Measurements from ENCODE around the gene NFIA. TPM values are rescaled to one million over a fixed set of nuclear protein-coding genes. Genes with fewer than 3 reads are reported as not detected.
"Not testable (repeated sequence)": the region's sequence is repeated elsewhere in the genome, so short reads cannot be mapped to it uniquely, and the experiment has no call there.

NFIA gene
- total RNA-seq, 1 donor from 2014 or later, result 41.5 TPM

DNA sequence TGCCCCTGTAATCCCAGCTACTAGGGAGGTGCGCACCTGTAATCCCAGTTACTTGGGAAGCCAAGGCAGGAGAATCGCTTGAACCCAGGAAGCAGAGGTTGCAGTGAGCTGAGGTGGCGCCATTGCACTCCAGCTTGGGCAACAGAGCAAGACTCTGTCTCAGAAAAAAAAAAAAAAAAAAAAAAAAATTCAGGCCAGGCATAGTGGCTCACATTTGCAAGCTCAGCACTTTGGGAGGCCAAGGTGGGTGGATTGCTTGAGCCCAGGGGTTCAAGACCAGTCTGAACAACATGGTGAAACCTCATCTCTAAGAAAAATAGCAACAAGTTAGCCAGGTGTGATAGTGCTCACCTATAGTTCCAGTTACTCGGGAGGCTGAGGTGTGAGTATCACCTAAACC is 20.8 kb upstream of the NFIA start:
- DNase-seq, result not testable (repeated sequence)

DNA sequence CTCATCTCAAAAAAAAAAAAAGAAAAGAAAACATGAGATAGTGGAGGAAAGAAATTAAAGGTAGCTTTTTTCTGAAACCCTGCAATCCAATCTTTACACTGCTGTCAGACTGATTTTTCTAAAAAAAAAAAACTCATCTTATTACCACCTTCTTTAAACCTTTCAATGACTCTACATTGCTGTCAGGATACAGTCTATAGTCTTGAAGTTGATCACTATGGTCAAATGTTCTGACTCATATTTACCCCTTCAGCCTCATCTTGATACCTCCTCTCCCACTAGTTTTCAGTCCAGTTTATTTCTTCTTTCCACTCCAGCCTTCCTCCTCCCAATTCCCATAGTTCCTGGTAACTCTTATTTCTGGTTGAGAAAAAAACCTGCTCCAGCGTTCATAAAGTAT is 17.7 kb upstream of the NFIA start:
- DNase-seq, result no peak

DNA sequence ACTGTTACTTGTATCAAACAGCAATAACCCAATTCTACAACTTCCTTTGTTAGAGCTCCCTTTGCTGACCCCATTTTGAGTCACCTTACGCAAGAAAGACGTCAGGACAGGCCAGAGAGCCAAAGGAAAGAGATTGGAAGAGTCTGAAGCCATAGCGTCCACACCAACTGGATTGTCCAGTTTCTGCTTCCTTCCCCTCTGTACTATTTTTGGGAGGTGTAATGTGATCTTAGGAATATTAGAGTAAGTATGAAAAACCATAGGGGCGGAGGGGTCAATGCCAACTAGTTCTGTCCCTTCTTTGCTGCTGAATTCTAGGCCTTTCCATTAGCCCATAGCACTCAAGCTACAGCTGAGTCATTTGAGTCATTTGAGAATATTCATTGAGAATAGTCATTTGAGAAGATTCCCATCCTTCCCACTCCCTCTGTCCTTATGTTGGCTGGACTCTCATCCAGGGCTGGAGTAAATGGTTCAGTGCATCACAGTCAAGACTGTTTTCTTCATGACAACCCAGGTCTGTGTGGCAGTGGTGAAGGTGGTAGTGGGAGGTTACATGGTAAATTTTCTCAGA is 14.8 kb upstream of the NFIA start:
- no peak for DNase-seq

DNA sequence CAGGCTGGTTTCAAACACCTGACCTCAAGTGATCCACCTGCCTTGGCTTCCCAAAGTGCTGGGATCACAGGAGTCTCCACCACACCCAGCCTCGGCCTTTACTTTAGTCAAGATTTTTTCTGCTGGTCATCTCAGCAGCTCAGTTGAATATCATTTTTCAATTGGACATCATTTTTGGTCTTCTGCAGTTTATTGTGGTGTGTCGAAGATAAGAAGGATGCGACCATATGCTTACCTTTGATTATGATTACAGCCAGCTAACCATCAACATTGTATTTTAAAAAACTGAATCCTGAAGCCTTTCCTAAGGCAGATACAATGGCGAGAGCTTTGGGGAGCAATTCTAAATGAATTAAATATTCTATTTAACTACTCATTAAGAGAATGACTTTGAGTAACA is 12.3 kb upstream of the NFIA start:
- no peak for DNase-seq

DNA sequence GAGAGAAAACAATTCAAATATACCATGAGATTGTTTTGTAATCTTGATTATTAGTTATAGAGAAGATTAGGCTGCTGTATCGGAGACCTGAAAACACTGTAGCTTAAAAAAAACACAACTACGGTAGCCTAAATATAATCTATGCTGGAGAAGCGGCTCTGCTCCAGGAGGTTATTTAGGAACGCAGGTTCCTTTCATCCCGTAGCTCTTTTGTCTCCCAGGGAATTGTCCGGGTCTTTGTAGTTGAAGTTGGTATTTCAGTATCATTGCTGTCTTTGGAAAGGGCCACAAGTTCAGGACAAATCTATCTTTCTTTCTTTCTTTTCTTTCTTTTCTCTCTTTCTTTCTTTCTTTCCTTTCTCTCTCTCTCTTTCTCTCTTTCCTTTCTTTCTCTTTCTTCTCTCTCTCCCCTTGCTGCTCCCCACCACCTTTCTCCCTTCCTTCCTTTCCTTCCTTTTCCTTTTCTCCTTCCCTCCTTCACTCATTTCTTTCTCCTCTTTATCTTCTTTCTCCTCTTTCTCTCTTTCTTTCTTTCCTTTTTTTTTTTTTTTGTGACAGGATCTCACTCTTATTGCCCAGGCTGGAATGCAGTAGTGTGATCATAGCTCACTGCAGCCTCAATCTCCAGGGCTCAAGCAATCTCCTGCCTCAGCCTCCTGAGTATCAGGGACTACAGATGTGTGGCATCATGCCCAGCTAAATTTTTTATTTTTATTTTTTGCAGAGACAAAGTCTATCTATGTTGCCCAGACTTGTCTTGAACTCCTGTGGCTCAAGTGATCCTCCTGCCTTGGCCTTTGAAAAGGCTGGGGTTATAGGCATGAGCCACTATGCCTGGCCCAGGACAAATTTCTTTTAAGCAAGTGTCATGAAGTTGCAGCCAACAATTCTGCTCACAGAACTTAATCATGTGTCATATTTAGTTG is 10.9 kb upstream of the NFIA start:
- no peak for DNase-seq

DNA sequence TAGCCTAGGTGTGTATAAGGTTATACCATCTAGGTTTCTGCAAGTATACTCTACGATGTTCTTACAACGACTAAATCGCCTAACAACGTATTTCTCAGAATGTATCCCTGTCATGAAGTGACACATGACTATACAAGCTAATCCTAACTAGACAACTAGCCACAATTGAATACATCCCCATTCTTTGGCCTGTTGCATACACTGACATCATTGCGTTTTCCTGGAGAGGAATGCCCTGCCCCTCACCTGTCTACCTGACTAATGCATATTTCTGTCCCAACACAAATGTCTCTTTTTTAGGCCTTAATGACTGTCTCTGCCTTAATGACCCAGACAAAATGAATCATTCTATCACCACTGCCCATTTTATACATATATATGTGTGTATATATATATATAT is 8.5 kb upstream of the NFIA start:
- no peak for DNase-seq

DNA sequence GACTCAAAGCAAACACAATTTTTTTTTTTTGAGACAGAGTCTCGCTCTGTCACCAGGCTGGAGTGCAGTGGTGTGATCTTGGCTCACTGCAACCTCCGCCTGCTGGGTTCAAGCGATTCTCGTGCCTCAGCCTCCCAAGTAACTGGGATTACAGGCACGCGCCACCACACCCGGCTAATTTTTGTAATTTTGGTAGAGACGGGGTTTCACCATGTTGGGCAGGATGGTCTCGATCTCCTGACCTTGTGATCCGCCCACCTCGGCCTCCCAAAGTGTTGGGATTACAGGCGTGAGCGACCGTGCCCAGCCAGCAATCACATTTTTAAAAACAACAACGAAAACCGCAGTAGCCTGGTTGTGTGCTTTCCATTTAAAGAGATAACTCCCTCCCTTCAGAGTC is 6.5 kb upstream of the NFIA start:
- DNase-seq, result not testable (repeated sequence)

DNA sequence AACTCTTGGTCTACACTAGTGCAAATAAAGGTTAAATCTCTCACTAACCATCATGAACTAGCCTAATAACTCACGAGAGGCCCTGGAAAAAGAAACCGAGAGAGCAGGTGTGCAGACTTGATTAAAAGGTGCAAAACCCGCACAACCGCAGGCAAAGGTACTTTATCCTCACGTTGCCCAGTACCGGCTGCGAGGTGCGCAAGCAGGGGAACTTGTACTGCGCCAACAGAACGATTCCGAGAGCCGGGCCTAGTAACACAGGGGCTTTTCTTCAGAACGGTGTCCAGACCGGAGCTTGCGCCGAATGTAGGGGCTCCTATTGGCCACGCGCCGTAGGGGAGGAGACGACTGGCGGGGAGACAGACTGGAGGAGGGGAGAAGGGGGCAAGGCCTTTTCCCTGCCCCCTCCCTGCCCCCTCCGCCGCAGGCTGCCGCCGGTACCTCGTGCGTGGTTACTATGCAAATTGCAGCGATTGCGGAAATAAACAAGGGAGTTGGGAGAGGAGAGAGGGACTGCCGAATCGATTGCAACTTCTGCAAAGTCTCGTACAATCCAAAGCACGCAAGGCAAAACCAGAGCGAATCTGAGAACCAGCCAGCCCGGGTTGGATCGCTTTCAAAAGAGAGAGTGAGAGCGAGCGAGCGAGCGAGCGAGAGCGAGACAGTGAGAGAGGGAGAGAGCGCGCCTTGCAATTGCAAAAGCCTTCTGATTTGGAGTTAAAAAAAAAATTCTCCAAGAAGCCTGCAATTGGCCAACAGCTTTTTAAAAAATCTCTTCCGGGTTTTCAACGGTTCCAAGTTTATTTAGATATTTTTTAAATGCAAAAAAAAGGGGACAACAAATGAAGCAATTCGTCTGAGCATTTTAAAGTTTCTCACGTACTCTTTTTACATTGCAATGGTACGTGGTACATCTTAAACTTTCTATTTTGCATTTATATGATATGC is 5.4 kb upstream of the NFIA start:
- peak; percentile 84 for DNase-seq

DNA sequence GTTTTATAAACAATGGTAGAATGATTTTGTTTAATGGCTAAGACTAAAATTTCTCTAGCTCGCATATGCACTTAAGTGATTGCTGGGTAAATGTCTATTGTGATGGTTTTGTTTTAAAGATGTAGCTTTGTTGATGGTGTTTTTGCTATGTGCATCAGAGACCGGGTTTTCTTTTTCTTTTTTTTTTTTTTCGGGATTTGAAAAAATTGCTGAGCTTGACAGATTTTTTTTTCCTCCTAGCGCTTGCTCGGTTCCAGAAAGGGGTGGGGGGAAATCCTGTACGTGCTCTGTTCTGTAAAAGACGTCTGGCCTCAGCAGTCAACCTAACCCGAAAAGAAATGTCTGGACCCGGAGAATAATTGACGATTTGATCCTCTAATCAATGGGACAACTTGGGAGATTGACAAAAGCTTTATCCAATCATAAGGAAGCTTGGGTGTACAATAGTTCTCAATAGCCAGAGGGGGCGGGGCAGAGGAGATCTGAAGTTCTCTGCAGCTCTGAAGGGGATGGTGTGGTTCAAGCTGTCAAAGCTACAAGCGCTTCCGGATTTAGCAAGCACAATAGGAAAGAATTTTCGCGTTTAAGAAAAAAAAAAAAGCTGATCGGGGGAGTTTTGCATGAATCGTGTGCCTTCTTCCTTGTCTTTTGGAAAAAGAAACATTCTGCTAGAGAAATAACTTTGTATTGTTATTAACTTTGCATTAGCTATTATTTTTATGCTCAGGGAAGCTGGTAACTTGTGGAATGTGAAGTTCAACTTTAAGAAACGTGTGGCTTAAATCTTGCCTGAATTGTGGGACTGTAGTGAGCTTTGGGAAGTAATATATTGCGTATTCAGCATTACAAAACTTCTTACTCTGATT is 4.5 kb upstream of the NFIA start:
- peak; percentile 64 for DNase-seq

DNA sequence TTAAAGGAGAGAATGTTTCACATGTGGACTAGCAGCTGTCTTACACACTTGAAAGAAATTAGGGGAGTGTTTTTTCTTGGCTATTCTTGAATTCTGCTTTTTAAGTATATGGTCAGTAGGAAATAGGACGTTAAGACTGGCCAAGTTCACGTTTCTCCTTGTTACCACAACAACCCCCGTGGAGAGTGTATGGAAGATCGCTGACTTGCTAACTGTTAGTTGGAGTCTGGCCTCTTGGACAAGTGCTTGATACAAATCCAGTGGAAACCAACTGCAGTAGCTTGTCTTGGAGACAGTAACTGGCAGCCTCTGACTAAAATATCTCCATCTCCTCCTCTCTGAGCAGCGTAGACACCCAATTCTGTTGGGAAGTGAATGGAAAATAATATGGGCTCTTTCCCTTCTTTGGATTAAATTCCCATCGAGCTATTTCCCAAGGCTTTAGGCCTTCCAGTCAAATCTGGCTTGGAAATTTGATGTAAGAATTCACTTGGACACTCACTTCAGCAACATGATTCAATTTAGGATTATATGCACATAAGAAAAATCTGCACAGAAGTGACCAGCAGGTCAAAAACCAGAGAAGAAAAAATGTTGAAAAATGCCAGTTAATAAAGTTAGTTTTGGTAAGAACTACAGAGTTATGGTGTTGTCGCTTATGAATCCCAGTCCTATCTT is 3.6 kb upstream of the NFIA start:
- no peak for DNase-seq

DNA sequence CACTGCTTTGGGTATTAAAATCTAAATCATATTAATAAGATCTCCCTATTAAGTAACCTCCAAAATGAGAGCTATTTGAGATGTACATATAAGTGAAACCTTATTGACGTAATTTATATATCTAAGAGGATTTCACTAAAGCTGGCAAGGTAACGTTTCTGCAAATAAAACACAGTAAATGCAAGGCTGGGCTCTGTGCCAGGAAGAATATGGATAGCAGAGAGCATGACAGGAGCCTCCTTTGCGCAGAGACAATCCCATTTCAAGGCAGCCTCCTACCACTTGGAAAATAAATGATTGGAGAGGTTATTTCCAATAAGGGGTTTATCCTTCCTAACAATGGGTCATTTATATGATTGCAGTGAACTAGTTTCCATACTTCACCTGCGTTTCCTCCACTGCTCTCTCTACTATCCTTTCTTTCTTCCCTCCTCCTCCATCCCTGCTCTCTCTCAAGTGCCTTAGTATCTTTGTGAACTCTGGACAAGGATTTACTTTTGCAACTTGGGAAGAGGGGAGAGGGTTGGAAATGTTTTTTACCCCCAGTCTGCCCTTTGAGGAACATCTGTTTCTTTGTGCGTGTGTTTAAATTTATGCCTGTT is 3.0 kb upstream of the NFIA start:
- no peak for DNase-seq

DNA sequence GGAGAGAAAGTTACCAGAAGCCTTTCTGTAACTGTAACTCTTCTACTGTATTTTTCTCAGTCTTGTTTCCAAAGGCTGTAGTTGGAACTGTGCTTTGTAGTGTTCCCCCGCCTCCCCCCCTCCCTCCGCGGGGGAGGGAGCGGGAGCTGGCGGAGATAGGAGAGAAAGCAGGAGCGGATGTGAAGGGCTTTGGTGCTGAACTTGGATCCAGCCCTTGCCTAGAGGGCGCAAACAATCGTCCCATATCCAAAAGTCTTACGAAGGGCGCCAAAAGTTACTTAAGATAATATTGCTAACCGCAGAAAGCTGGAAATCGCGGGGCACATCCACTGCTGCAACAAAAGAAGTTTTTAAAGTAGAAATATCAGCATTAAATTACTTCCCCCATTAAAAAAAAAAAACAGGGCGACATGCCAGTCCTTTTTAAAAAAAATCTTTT is 2.4 kb upstream of the NFIA start:
- DNase-seq, result peak; percentile 69

DNA sequence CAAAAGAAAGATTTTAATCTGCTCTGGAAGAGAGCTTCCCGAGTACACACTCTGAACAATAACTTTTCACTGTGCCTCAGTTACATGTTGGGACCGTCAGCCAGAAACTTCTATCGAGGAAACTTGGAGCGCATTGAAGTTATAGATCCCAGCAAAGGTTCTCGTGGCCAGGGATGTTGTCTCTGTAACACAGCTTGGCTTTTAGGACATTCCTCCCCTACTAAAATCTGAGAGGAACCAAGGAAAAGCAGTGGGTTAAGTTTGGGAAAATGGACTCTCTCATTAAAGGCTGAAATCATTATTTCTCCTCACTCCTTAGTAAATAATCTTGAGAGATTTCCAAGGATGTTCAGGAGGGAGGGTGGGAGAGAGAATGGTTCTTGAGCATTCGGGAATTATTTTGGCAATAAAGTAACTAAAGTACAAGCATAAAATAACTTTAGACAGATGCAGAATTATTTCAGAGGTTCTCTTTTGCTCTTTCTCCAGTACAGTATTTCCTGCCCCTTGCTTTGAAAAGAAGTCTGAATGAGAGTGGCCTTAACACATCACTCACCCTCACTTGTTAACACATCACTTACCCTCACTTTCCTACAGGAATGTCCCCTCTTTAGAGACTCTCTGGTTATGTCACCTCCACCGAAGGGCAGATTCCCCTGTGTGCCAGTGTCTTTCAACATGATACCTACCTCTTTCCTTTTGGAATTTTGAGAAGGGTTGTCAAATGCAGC is 1.8 kb upstream of the NFIA start:
- no peak for DNase-seq

DNA sequence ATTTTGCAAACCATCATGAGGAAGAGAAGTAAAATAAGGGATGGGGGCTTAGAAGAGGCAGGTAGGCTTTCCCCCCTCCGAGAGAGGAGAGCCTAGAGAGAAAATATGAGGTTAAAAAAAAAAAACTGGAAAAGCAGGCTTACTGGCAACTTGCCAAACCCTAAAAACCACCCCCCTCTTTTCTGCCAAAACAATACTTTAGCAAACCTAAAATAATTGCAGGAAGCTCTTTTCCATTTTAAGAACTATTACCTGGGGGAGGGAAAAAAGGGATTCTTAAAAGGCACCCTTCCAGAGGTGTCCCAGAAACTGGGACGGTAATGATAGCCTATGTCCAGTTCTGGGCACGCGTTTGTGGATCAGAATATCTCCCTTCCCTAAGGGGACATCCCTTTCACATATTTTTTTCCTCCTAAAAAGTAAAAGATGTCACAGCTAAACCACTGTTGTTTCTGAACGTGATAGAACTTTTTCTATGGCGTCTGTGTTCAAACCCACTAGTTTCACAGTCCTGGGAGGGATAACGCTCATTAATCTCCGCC is 1.1 kb upstream of the NFIA start:
- no peak for DNase-seq

DNA sequence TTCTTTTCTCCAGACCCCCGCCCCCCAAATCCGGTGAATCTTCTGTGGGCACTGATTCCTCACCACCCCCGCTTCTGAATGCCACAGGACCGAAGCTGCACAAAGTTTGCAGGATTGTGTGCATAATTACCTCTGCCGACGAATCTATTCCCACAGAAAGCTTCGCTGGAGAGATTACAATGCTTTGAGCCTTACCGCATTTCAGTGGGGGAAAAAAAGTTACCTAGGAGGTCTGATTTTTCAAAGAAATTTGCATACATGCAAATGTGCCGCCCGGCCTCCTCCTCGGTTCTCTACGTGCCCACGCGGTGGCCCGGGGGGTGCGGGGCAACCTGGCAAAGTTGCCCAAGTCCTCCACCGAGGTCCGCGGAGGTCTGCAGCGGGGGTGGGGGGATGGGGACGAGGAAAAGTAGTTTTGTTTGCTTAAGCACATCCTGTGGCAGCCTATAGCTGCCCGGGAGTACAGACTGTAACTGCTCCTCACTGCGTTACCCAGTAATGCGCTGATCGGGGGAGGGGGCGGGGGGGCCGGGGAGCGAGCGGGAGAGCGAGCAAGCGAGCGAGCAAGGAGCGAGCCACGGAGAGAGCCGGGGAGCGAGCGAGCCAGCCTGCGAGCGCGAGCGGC is 563 bp upstream of the NFIA start:
- DNase-seq, result peak; percentile 29

DNA sequence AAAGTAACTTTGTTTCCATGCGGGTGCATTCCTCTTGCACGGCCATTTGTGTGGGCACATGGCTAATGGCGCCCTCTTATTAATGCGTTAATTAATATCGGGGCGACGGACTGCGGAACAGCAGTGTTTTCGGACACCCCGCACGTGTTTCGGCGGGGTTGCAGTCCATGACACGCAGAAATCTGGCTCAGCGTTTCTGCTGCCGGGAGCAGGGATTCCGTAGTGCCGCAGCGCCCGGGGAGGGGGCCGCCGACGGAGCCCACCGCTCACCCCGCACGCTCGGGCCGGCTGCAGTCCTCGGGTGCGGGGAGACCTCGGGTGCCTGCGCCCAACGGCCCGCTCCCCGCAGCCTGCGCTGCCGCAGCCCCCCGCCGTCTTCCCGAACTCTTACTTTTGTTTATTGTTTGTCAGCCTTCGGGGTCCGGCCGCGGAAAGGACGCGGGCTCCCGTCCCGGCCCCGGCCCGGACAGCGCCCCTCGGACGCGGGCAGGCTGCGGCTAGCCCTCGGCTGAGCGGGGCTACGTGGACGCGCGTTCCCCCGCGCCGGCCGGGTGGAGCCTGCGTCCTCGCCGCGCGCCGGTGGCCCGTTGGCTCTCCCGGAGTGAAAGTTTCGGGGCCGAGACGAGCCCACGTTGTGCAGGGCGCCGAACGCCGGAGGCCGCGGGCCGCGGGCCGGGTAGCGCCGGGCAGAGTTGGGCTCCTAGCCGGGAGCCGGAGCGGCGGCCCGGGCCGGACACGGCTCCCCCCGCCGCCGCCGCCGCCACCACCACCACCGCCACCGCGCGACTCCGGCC is 849 bp downstream of the NFIA start:
- DNase-seq, result peak; percentile 62

DNA sequence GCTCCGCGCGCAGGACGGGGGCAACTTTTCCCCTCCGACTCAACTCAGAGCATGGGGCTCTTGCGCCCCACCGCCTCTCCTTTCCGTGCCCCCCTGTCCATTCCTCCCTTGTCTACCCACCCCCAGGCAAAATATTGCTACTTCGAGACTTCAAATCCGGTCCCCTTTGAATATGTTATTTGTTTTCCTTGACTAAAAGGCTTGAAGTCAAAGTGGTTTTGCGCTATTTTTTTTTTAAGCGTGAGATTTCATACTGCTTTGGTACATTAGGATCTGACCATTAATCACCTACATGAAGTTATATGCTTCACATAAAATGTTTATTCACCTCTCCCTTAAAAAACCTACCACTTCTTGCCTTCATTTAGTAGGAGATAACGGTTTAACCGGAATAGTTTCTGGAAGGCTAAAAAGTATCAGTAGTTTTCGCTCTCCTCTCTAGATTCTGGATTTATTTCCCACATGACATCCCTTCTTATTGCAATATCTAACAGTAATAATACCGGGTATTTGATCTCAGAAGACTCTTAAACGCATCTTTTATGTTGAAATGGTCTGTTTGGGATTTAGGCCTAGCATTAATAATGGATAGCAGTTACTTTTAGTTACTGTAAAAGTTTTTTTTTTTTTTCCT is 1.6 kb downstream of the NFIA start:
- no peak for DNase-seq

DNA sequence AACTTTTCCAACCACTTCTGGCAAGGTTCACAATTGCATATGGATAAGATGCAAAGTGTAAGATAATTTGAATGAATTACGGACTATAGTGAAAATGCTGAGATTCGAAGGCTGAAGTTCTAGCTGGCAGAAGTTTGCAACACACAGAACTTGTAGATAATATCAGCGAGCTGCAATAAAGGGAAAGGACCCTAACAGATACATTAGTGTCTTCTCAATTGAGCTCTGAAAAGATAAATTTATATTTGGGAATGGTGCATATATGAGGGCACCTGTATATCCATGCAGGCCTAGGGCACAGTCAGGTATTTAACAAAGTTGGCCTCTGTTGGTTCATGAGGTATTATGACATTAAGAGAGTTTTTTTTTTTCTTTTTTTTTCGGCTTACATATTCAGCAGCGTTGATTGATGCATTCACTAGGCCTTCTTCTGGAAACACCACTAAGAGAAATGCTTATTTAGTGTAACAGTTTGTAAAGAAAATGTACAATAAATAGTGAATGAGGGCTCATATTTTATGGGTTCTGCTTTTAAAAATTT is 2.2 kb downstream of the NFIA start:
- DNase-seq, result no peak

All from occipital lobe (tissue), 2 donors.